ENCODE results near the gene TRIM77.
"Not testable (repeated sequence)": the region's sequence is repeated elsewhere in the genome, so short reads cannot be mapped to it uniquely, and the experiment has no call there.

- TF ChIP-seq EZH2 (IDR thresholded peaks at IDR 0.05; ENCODE audit: insufficient read depth, low read length); CTCF (IDR thresholded peaks at IDR 0.05; ENCODE audit: insufficient read depth, low read depth, low read length): not testable (repeated sequence)
Measured at GRCh38 chr11:89669586-89669985, 40.5 kb upstream of the TRIM77 start.
